GM20000 (cell line): ENCODE results near the gene CEP44.
A peak's percentile ranks its signal among the peaks of the same experiment; 100 is the strongest.
"Not testable (repeated sequence)": the region's sequence is repeated elsewhere in the genome, so short reads cannot be mapped to it uniquely, and the experiment has no call there.

Source experiments
- DNase-seq: peaks from one replicate; pipeline ENCODE4 v3.0.0; 2012; ENCODE audit warnings: low spot score
- TF ChIP-seq, protein P1 (sequence below): IDR thresholded peaks from 2 replicates; pipeline ENCODE4 v1.5.1; 2012; ENCODE audit warnings: mild to moderate bottlenecking, control low read depth; ENCODE audit errors: extremely low read depth, missing control alignments

Gene CEP44

GRCh38 chr4:174358410-174358809 lies 74.7 kb downstream of the CEP44 start:
- TF ChIP-seq, protein P1, sequence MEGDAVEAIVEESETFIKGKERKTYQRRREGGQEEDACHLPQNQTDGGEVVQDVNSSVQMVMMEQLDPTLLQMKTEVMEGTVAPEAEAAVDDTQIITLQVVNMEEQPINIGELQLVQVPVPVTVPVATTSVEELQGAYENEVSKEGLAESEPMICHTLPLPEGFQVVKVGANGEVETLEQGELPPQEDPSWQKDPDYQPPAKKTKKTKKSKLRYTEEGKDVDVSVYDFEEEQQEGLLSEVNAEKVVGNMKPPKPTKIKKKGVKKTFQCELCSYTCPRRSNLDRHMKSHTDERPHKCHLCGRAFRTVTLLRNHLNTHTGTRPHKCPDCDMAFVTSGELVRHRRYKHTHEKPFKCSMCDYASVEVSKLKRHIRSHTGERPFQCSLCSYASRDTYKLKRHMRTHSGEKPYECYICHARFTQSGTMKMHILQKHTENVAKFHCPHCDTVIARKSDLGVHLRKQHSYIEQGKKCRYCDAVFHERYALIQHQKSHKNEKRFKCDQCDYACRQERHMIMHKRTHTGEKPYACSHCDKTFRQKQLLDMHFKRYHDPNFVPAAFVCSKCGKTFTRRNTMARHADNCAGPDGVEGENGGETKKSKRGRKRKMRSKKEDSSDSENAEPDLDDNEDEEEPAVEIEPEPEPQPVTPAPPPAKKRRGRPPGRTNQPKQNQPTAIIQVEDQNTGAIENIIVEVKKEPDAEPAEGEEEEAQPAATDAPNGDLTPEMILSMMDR: no peak
- no peak for DNase-seq

DNA sequence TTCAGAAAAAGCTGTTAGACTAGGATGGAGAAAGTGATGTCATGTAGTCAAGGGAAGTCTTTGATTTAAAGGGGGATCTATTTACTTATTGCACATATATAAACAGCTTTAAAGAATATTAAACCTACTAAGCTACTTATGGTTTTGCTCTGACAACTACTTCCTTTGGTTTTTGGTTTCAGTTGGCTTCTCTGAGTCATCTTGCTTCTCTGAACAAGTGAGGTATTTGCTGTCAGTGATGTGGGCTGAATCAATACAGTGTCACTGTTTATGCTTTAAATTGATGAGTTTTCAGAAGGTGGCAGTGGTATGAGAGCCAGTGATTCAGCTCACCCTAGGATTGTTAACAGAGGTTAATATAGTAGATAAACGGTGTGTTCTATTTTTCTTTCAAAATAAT lies 75.1 kb downstream of the CEP44 start:
- peak; percentile 53 for DNase-seq
- TF ChIP-seq, protein P1: no peak

DNA sequence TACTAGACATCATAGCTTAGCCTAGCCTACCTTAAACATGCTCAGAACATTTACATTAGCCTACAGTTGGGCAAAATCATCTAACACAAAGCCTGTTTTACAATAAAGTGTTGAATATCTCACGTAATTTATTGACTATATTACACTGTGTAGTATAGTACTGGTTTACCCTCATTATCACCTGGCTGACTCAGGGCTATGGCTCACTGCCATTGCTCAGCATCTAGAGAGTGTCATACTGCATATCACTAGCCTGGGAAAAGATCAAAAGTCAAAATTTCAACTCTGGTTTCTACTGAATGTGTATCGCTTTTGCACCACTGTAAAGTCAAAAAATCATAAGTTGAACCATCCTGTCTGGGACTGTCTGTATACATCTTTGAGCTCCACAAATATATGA lies 78.6 kb downstream of the CEP44 start:
- TF ChIP-seq, protein P1: no peak
- no peak for DNase-seq

- DNase-seq: not testable (repeated sequence)
These were observed 80.1 kb downstream of the CEP44 start for GRCh38 chr4:174363782-174364181.

DNA sequence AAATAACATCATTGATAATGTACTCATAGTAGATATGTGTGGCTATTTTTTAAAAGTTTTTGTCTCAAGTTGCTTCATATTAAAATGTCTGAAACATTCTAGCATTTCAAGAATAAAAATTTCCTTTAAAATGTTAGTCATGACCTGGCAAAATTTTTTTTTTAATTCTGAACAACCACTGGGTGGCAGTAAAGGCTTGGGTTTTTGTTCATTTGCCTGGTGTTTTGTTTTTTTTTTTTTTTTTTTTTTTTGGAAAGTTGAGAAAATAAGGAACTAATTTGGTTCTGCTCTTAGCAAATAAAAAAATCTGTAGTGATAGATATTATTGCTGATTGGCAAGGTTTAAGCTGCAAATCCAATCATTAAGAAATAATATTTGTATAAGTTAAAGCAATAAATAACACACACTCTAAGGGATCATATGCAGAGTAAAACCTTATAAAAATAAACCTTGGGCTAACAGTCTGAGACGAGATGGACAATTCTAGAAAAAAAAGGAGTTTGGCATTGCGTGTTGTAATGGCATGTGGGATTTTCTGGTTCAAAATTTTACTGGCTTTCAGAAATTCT lies 81.4 kb downstream of the CEP44 start:
- peak; percentile 7 for DNase-seq

GRCh38 chr4:174369985-174370384 lies 86.3 kb downstream of the CEP44 start:
- DNase-seq: no peak
- TF ChIP-seq, protein P1: no peak

More for the DNA sequence above, 81.4 kb downstream of the CEP44 start:
- TF ChIP-seq, protein P1: peak; percentile 14

DNA sequence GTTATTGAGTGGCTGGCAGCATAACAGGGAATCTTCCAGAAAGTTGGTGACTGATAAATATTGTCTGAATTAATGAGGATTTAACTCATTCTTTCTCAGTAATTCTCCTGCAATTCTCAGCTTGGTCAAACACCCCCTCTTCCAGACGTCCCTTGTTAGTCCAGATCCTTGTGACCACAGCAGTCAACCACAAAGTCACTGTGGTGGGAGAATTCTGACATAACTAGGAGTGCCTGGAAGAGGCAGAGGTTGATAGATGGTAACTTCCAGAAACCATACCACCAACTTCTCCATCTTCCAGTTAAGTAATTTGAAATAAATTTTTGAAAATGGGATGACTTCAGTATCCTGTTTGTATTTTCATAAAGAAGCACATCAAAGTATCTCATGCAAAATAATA lies 90.1 kb downstream of the CEP44 start:
- no peak for DNase-seq
- TF ChIP-seq, protein P1: no peak

- TF ChIP-seq, protein P1: no peak
- DNase-seq: no peak
These were observed 91.7 kb downstream of the CEP44 start for GRCh38 chr4:174375422-174375821.
